Skeletal muscle tissue (tissue), 4 donors: ENCODE data around the gene UBE2E3. TPM values are rescaled to one million over a fixed set of nuclear protein-coding genes. Genes with fewer than 3 reads are reported as not detected.
"Not testable (repeated sequence)": the region's sequence is repeated elsewhere in the genome, so short reads cannot be mapped to it uniquely, and the experiment has no call there.

Experiments
- H3K27ac ChIP-seq: one replicate; pipeline ENCODE4 v1.7.0; 2013; ENCODE audit warnings: mild to moderate bottlenecking, low read depth, low read length, inconsistent platforms
- H3K27me3 ChIP-seq, 3 donors: one replicate each; pipeline ENCODE4 v1.7.0; 2013; ENCODE audit warnings: low read length in 3 of 3; ENCODE audit not compliant: control insufficient read depth in 3 of 3, insufficient read depth in 3 of 3
- H3K36me3 ChIP-seq, 3 donors: one replicate each; pipeline ENCODE4 v1.7.0; 2013; ENCODE audit warnings: low read length in 3 of 3; ENCODE audit not compliant: control insufficient read depth in 3 of 3, insufficient read depth in 3 of 3
- H3K4me1 ChIP-seq, 3 donors: one replicate each; pipeline ENCODE4 v1.7.0; 2013; ENCODE audit warnings: low read length in 3 of 3, mild to moderate bottlenecking in 3 of 3; ENCODE audit not compliant: control insufficient read depth in 3 of 3, insufficient read depth in 3 of 3
- H3K4me3 ChIP-seq, 3 donors: one replicate each; pipeline ENCODE4 v1.7.0; 2013; ENCODE audit warnings: low read length in 3 of 3
- H3K9ac ChIP-seq, 3 donors: one replicate each; pipeline ENCODE4 v1.7.0; 2013; ENCODE audit warnings: low read length in 3 of 3, mild to moderate bottlenecking in 3 of 3, moderate library complexity in 2 of 3, low read depth in 1 of 3
- H3K9me3 ChIP-seq, 3 donors: one replicate each; pipeline ENCODE4 v1.7.0; 2013; ENCODE audit warnings: low read length in 3 of 3; ENCODE audit not compliant: control insufficient read depth in 3 of 3
- total RNA-seq: library from RNA; depleted of rRNA; stranded (reverse); fragments of >200 nt; gene quantifications from one replicate; pipeline ENCODE4 v1.2.3, GENCODE V29; 2014
- donor health status: Osteomylitis.

UBE2E3 gene
- total RNA-seq, 1 donor from 2014 or later = 108 TPM

- Histone ChIP-seq H3K4me1 (peaks cover 0 to 13% (median 0%) of the 10 kb centered on the region in 3 donors), H3K4me3 (no peak overlapping the region), H3K27me3 (no peaks in the 10 kb centered on the region), H3K27ac (no peak overlapping the region), H3K36me3 (no peaks in the 10 kb centered on the region), H3K9ac (no peak overlapping the region), H3K9me3 (no peaks in the 10 kb centered on the region)
Observed at GRCh38 chr2:181070119-181070835, 89.9 kb downstream of the UBE2E3 start.

GRCh38 chr2:181070836-181071200 lies 90.4 kb downstream of the UBE2E3 start:
- Histone ChIP-seq H3K4me3 (no peak overlapping the region), H3K9me3 (no peaks in the 10 kb centered on the region), H3K27ac (no peak overlapping the region), H3K4me1 (peaks cover 0 to 13% (median 0%) of the 10 kb centered on the region in 3 donors), H3K27me3 (no peaks in the 10 kb centered on the region), H3K36me3 (no peaks in the 10 kb centered on the region), H3K9ac (no peak overlapping the region)

- H3K4me3 ChIP-seq = no peak overlapping the region
- no peak overlapping the region for H3K9ac ChIP-seq
- no peaks in the 10 kb centered on the region for H3K9me3 ChIP-seq
- H3K36me3 ChIP-seq = no peaks in the 10 kb centered on the region
- H3K27ac ChIP-seq = no peak overlapping the region
- peaks cover 0 to 13% (median 0%) of the 10 kb centered on the region in 3 donors for H3K4me1 ChIP-seq
- H3K27me3 ChIP-seq = no peaks in the 10 kb centered on the region
Observed at GRCh38 chr2:181072486-181073235, 92.3 kb downstream of the UBE2E3 start.

- no peaks in the 10 kb centered on the region for H3K27me3 ChIP-seq
- no peak overlapping the region for H3K27ac ChIP-seq
- H3K9me3 ChIP-seq = no peaks in the 10 kb centered on the region
- H3K4me1 ChIP-seq = peaks cover 0 to 13% (median 0%) of the 10 kb centered on the region in 3 donors
- no peak overlapping the region for H3K9ac ChIP-seq
- no peaks in the 10 kb centered on the region for H3K36me3 ChIP-seq
- H3K4me3 ChIP-seq = no peak overlapping the region
Observed at GRCh38 chr2:181073896-181074295, 93.5 kb downstream of the UBE2E3 start.

GRCh38 chr2:181074457-181074856 lies 94.1 kb downstream of the UBE2E3 start:
- no peak overlapping the region for H3K9ac ChIP-seq
- H3K27me3 ChIP-seq = no peaks in the 10 kb centered on the region
- H3K9me3 ChIP-seq = no peaks in the 10 kb centered on the region
- no peak overlapping the region for H3K27ac ChIP-seq
- H3K4me3 ChIP-seq = no peak overlapping the region
- peaks cover 0 to 10% (median 0%) of the 10 kb centered on the region in 3 donors for H3K4me1 ChIP-seq
- H3K36me3 ChIP-seq = no peaks in the 10 kb centered on the region

GRCh38 chr2:181076658-181077057 lies 96.3 kb downstream of the UBE2E3 start:
- H3K4me3 ChIP-seq = no peak overlapping the region

GRCh38 chr2:181077128-181077709 lies 96.8 kb downstream of the UBE2E3 start:
- H3K36me3 ChIP-seq = no peaks in the 10 kb centered on the region
- no peak overlapping the region for H3K27ac ChIP-seq
- peaks cover 0 to 3% (median 0%) of the 10 kb centered on the region in 3 donors for H3K4me1 ChIP-seq
- H3K9ac ChIP-seq = no peak overlapping the region
- H3K4me3 ChIP-seq = no peak overlapping the region
- H3K9me3 ChIP-seq = no peaks in the 10 kb centered on the region
- no peaks in the 10 kb centered on the region for H3K27me3 ChIP-seq

More at GRCh38 chr2:181076658-181077057, 96.3 kb downstream of the UBE2E3 start:
- Histone ChIP-seq H3K36me3 (no peaks in the 10 kb centered on the region), H3K4me1 (peaks cover 0 to 3% (median 0%) of the 10 kb centered on the region in 3 donors), H3K27me3 (no peaks in the 10 kb centered on the region), H3K9me3 (no peaks in the 10 kb centered on the region), H3K27ac (no peak overlapping the region), H3K9ac (no peak overlapping the region)

- Histone ChIP-seq H3K9me3 (no peaks in the 10 kb centered on the region), H3K9ac (no peak overlapping the region), H3K27me3 (no peaks in the 10 kb centered on the region), H3K36me3 (no peaks in the 10 kb centered on the region), H3K27ac (no peak overlapping the region), H3K4me3 (no peak overlapping the region), H3K4me1 (no peaks in the 10 kb centered on the region)
Observed at GRCh38 chr2:181083140-181083539, 102.7 kb downstream of the UBE2E3 start.

GRCh38 chr2:181085734-181086133 lies 105.3 kb downstream of the UBE2E3 start:
- no peaks in the 10 kb centered on the region for H3K27me3 ChIP-seq
- no peak overlapping the region for H3K27ac ChIP-seq
- no peak overlapping the region for H3K4me3 ChIP-seq
- no peak overlapping the region for H3K9ac ChIP-seq
- no peaks in the 10 kb centered on the region for H3K4me1 ChIP-seq
- no peaks in the 10 kb centered on the region for H3K9me3 ChIP-seq
- H3K36me3 ChIP-seq = no peaks in the 10 kb centered on the region

GRCh38 chr2:181091920-181092319 lies 111.5 kb downstream of the UBE2E3 start:
- not testable (repeated sequence) for H3K4me3 ChIP-seq, H3K27me3 ChIP-seq, H3K4me1 ChIP-seq, H3K36me3 ChIP-seq, H3K27ac ChIP-seq, H3K9me3 ChIP-seq, H3K9ac ChIP-seq
